Spleen (tissue), 13 donors: Measurements from ENCODE around the gene LACRT. TPM values are rescaled to one million over a fixed set of nuclear protein-coding genes. Genes with fewer than 3 reads are reported as not detected.

Experiments used
- DNase-seq: peaks from one replicate; pipeline ENCODE4 v3.0.0-alpha.2; 2020
- H3K27ac ChIP-seq, 8 donors: fragments of 200-600 bp; sonication (generic) in 7 of 8; 1 replicate in 4 of 8; 2 replicates in 4 of 8; pipeline versions ENCODE4 v1.5.0 to v1.8.0; 2016 to 2021; ENCODE audit warnings: inconsistent platforms in 4 of 8, mild to moderate bottlenecking in 4 of 8, moderate library complexity in 1 of 8
- H3K27me3 ChIP-seq, 7 donors: fragments of 200-600 bp; sonication (generic) in 6 of 7; replicated peaks in 1 of 7; 1 replicate in 4 of 7; 2 replicates in 3 of 7; pipeline versions ENCODE4 v1.5.0 to v1.8.0; 2016 to 2021; ENCODE audit warnings: inconsistent platforms in 3 of 7, mild to moderate bottlenecking in 1 of 7
- H3K36me3 ChIP-seq, 6 donors: fragments of 200-600 bp; sonication (generic) in 5 of 6; 1 replicate in 4 of 6; 2 replicates in 2 of 6; pipeline versions ENCODE4 v1.5.0 to v1.8.0; 2016 to 2021; ENCODE audit warnings: inconsistent platforms in 2 of 6
- H3K4me1 ChIP-seq, 6 donors: fragments of 200-600 bp; sonication (generic) in 5 of 6; 1 replicate in 3 of 6; 2 replicates in 3 of 6; pipeline versions ENCODE4 v1.5.0 to v1.8.0; 2016 to 2021; ENCODE audit warnings: inconsistent platforms in 3 of 6
- H3K4me3 ChIP-seq, 8 donors: fragments of 200-600 bp; sonication (generic) in 7 of 8; 1 replicate in 4 of 8; 2 replicates in 4 of 8; pipeline versions ENCODE4 v1.5.0 to v1.8.0; 2016 to 2021; ENCODE audit warnings: inconsistent platforms in 4 of 8, mild to moderate bottlenecking in 4 of 8, moderate library complexity in 2 of 8
- H3K9me3 ChIP-seq, 8 donors: fragments of 200-600 bp; sonication (generic) in 7 of 8; 1 replicate in 4 of 8; 2 replicates in 4 of 8; pipeline versions ENCODE4 v1.5.0 to v1.8.0; 2016 to 2021; ENCODE audit warnings: inconsistent platforms in 4 of 8
- POLR2A ChIP-seq, 3 donors: fragments of 450-650 bp; IDR thresholded peaks; one replicate each; pipeline ENCODE4 v1.5.1; 2017; ENCODE audit warnings: antibody characterized with exemption in 3 of 3, mild to moderate bottlenecking in 1 of 3
- POLR2AphosphoS5 ChIP-seq, 3 donors: sonication (generic); formaldehyde crosslinking; IDR thresholded peaks; one replicate each; pipeline ENCODE4 v1.5.1; 2017; ENCODE audit warnings: antibody characterized with exemption in 3 of 3
- WGBS, 5 donors: extraction: QIAGEN DNeasy Blood & Tissue Kit in 3 of 5; methylation state at CpG; one replicate each; pipeline versions ENCODE4 v1.1.5 to v1.1.7; 2013 to 2018; 5-methylcytosine and 5-hydroxymethylcytosine counted together
- intact Hi-C: fragments of 100-400 bp; cut with DNase I; formaldehyde crosslinking; loops from one replicate; pipeline ENCODE4 v1.15.0; 2023; ENCODE audit warnings: low total_unique reads
- long read RNA-seq, 2 donors: transcript quantifications; one replicate each; lab custom pipeline, GENCODE V29; 2026
- polyA plus RNA-seq, 3 donors: library from polyadenylated mRNA; stranded (reverse); fragments of 200-250 nt; gene quantifications; one replicate each; pipeline ENCODE4 v1.2.1, GENCODE V29; 2013
- total RNA-seq, 7 donors: library from RNA; depleted of rRNA in 3 of 7; stranded (reverse); fragments of >200 nt in 3 of 7; fragmentation: NEBNext Ultra II Directional in 4 of 7; extraction: Animal tissue kit (Norgen Biotek cat#: 25700) in 4 of 7; gene quantifications; one replicate each; pipeline versions ENCODE4 v1.1.0 to v1.2.1, GENCODE V29; 2016 to 2021
- TF ChIP-seq, protein P1 (sequence below), 11 experiments: fragments of 200-600 bp in 7 of 11; fragments of 450-650 bp in 4 of 11; sonication (generic) in 4 of 11; IDR thresholded peaks in 8 of 11; conservative IDR thresholded peaks in 3 of 11; 1 replicate in 7 of 11; 2 replicates in 4 of 11; pipeline versions ENCODE4 v1.4.0 to v1.8.0; 2016 to 2021; ENCODE audit warnings: antibody characterized with exemption in 11 of 11, inconsistent platforms in 4 of 11, mild to moderate bottlenecking in 1 of 11
- donor health status: healthy with polysubstance abuse.
- donor health status: DM: no; HTN: no; CAD: no; lungs with moderate emphysema.
- donor health status: DM: no; HTN: no; CAD: no.
- donor health status: Bipolar disorder and iron deficiency.
- donor health status: healthy.
- donor health status: DM: no; HTN: no; CAD: no.
- donor health status: DM: yes; HTN: yes; CAD: no.

LACRT gene
- total RNA-seq (not detected), polyA plus RNA-seq (not detected)
- long read RNA-seq, donor 1 = 0 reads
- long read RNA-seq, donor 2 = 0 reads

DNA sequence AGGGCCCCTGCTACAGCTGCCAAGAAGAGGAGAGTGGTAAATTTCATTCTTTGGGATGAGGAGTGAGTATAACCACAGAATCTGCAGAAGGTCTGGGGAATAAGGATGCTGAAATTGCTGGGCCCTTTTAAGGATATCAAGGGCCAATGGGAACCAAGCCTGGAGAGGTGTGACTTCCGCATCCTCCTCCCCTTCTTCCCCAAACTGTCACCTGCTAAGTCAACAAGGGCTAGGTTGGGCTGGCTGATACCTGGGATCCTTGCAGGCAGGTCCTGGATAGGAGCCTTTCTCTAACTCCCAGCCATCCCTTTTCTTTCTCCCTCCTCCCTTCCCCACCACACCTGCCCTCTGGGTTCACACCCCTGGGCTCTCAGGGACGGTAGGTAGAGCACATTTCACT lies at the start of gene LACRT:
LACRT (minus strand) TSS at position 101 of the 400 bp plus-strand sequence; CDS start at position 47, 54 bp downstream.
- H3K4me1 ChIP-seq = no peaks in the 10 kb centered on the region
- H3K9me3 ChIP-seq = no peaks in the 10 kb centered on the region
- intact Hi-C loops = no loop called here
- H3K27ac ChIP-seq = no peak within 1 kb of the TSS
- H3K36me3 ChIP-seq = no peaks in the 10 kb centered on the region
- DNase-seq = no peak
- TF ChIP-seq POLR2A (IDR thresholded peaks at IDR 0.05) (no peak), POLR2AphosphoS5 (IDR thresholded peaks at IDR 0.05) (no peak)
- TF ChIP-seq, protein P1, sequence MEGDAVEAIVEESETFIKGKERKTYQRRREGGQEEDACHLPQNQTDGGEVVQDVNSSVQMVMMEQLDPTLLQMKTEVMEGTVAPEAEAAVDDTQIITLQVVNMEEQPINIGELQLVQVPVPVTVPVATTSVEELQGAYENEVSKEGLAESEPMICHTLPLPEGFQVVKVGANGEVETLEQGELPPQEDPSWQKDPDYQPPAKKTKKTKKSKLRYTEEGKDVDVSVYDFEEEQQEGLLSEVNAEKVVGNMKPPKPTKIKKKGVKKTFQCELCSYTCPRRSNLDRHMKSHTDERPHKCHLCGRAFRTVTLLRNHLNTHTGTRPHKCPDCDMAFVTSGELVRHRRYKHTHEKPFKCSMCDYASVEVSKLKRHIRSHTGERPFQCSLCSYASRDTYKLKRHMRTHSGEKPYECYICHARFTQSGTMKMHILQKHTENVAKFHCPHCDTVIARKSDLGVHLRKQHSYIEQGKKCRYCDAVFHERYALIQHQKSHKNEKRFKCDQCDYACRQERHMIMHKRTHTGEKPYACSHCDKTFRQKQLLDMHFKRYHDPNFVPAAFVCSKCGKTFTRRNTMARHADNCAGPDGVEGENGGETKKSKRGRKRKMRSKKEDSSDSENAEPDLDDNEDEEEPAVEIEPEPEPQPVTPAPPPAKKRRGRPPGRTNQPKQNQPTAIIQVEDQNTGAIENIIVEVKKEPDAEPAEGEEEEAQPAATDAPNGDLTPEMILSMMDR (IDR thresholded peaks at IDR 0.05 in 8 of 11, conservative IDR thresholded peaks at IDR 0.05 in 3 of 11) = no peak
- 63 to 79% (median 76%) methylated on average over 2 of the region's 2 CpGs for WGBS, 5 donors
- H3K27me3 ChIP-seq = peaks cover 0 to 20% (median 0%) of the 10 kb centered on the region in 7 donors
- H3K4me3 ChIP-seq = no peak within 1 kb of the TSS

DNA sequence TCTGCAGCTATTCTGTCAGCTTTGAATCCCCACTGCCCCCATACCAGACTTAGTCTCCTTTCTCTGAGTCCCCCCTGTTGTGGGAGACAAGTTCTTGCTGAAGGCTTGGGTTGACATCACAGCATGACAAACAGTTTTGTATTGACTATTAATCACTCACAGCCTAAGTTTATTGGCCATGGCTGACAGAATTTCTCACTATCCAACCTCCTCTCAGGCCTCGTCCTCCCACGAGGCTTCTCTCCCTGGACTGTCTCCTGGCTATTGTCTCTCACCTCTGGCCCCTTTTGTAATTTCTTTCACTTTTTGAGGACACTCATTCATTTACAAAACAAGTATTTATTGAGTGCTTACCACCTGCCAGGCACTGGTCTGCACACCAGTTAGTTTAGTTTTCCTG lies 48.7 kb upstream of the LACRT start:
- H3K9me3 ChIP-seq = peaks cover 0 to 8% (median 0%) of the 10 kb centered on the region in 8 donors
- 28 to 62% (median 38%) methylated on average over 2 of the region's 2 CpGs for WGBS, 5 donors
- H3K4me1 ChIP-seq = no peaks in the 10 kb centered on the region
- H3K27ac ChIP-seq = no peak overlapping the region
- H3K27me3 ChIP-seq = peaks cover 0 to 87% (median 7%) of the 10 kb centered on the region in 7 donors
- H3K36me3 ChIP-seq = no peaks in the 10 kb centered on the region
- TF ChIP-seq POLR2A (IDR thresholded peaks at IDR 0.05) (no peak), POLR2AphosphoS5 (IDR thresholded peaks at IDR 0.05) (no peak)
- TF ChIP-seq, protein P1 (IDR thresholded peaks at IDR 0.05 in 8 of 11, conservative IDR thresholded peaks at IDR 0.05 in 3 of 11) = no peak
- intact Hi-C loops = no loop called here
- DNase-seq = no peak
- no peak overlapping the region for H3K4me3 ChIP-seq

DNA sequence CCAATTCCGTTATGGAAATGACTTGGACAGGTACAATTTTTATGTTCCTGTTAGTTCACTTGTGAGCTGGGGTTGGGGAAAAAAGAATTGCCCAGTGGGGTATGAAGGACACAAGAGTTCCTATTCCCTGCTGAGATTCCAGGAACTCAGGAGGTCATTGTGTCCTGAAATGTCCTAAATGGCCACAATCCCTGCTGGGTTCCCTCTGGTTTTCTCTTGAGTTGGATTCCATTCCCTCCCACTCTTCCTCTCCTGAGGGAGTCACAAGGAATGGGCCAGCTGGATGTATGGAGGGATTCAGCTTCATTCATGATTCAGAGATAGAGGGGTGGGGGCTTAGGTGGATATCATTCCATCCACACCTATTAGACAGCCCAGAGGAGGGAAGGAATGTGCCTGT lies 48.0 kb upstream of the LACRT start:
- no peak overlapping the region for H3K27ac ChIP-seq
- peaks cover 0 to 8% (median 0%) of the 10 kb centered on the region in 8 donors for H3K9me3 ChIP-seq
- H3K27me3 ChIP-seq = peaks cover 0 to 80% (median 7%) of the 10 kb centered on the region in 7 donors
- no peak for DNase-seq
- 50 to 89% (median 81%) methylated on average over 1 of the region's 1 CpG for WGBS, 5 donors
- intact Hi-C loops = no loop called here
- no peaks in the 10 kb centered on the region for H3K4me1 ChIP-seq
- H3K4me3 ChIP-seq = no peak overlapping the region
- no peak for TF ChIP-seq POLR2AphosphoS5 (IDR thresholded peaks at IDR 0.05)
- TF ChIP-seq, protein P1 (IDR thresholded peaks at IDR 0.05 in 8 of 11, conservative IDR thresholded peaks at IDR 0.05 in 3 of 11) = no peak
- TF ChIP-seq POLR2A (IDR thresholded peaks at IDR 0.05) = no peak
- no peaks in the 10 kb centered on the region for H3K36me3 ChIP-seq

DNA sequence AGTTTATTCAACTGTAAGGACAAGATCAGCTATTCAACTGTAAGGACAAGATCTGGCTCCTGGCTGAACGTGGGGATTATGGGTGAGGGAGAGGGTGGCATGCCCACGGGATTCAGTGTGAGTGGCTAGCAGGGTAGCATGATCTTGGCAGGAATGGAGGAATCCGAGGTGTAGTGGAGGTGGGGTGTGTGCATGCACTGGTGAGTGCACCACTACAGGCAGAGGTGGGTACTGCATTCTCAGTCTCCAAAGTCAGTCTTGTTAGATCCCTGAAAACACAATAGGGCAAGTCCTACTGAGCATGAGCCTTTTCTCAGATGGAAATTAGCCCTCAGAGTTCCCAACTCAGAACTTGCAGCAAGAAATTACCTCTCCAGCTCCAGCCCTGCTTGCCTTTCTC lies 45.7 kb upstream of the LACRT start:
- H3K27me3 ChIP-seq = peaks cover 0 to 65% (median 7%) of the 10 kb centered on the region in 7 donors
- no peak overlapping the region for H3K4me3 ChIP-seq
- 33 to 58% (median 46%) methylated on average over 3 of the region's 3 CpGs for WGBS, 5 donors
- intact Hi-C loops = no loop called here
- H3K4me1 ChIP-seq = no peaks in the 10 kb centered on the region
- DNase-seq = no peak
- H3K36me3 ChIP-seq = no peaks in the 10 kb centered on the region
- H3K27ac ChIP-seq = no peak overlapping the region
- H3K9me3 ChIP-seq = no peaks in the 10 kb centered on the region
- TF ChIP-seq POLR2A (IDR thresholded peaks at IDR 0.05) = no peak
- TF ChIP-seq POLR2AphosphoS5 (IDR thresholded peaks at IDR 0.05) = no peak
- TF ChIP-seq, protein P1 (IDR thresholded peaks at IDR 0.05 in 8 of 11, conservative IDR thresholded peaks at IDR 0.05 in 3 of 11) = peak in 6 of 11 experiments; percentile 18 to 50 (median 42)
